ENCODE data around the gene SMIM44. TPM values are rescaled to one million over a fixed set of nuclear protein-coding genes. Genes with fewer than 3 reads are reported as not detected.

The SMIM44 gene
- total RNA-seq, 1 experiment from 2014 or later = not detected

- Mint-ChIP-seq H3K27me3 (ENCODE audit: low read depth) (peaks cover 9% of the 10 kb centered on the region), H3K9me3 (no peaks in the 10 kb centered on the region; a peak in 1 of 5 replicates), H3K4me3 (no peak overlapping the region), H3K4me1 (peaks cover 8 to 23% of the 10 kb centered on the region in 2 experiments), H3K27ac (no peak overlapping the region), H3K36me3 (ENCODE audit: insufficient read depth in 1 of 3, low read depth in 3 of 3) (no peaks in the 10 kb centered on the region; a peak in 2 of 7 replicates)
- H3K14ac ChIP-seq (ENCODE audit: insufficient read depth, low read length) = no peak overlapping the region; the same call in 1 of the 2 replicates
- no peak overlapping the region for H3K27ac ChIP-seq (ENCODE audit: insufficient read length, low read depth, low read length)
- H3K23me2 ChIP-seq (ENCODE audit: insufficient read length, low read depth, low read length, poor library complexity, severe bottlenecking) = peaks cover 4% of the 10 kb centered on the region
- no CpG with 5 or more reads among the region's 49 CpGs for WGBS (ENCODE audit: extremely low coverage, insufficient read length, low lambda C conversion rate)
- no peak for DNase-seq
- H2AFZ ChIP-seq (ENCODE audit: low read length) = no peak overlapping the region
- no peak overlapping the region for H2BK120ac ChIP-seq (ENCODE audit: low read depth, low read length, poor library complexity, severe bottlenecking)
- no peak overlapping the region for H4K91ac ChIP-seq (ENCODE audit: insufficient read length, low read depth, low read length)
- H3K56ac ChIP-seq (ENCODE audit: insufficient read length, low read depth, low read length) = no peak overlapping the region
- TF ChIP-seq, protein P1, sequence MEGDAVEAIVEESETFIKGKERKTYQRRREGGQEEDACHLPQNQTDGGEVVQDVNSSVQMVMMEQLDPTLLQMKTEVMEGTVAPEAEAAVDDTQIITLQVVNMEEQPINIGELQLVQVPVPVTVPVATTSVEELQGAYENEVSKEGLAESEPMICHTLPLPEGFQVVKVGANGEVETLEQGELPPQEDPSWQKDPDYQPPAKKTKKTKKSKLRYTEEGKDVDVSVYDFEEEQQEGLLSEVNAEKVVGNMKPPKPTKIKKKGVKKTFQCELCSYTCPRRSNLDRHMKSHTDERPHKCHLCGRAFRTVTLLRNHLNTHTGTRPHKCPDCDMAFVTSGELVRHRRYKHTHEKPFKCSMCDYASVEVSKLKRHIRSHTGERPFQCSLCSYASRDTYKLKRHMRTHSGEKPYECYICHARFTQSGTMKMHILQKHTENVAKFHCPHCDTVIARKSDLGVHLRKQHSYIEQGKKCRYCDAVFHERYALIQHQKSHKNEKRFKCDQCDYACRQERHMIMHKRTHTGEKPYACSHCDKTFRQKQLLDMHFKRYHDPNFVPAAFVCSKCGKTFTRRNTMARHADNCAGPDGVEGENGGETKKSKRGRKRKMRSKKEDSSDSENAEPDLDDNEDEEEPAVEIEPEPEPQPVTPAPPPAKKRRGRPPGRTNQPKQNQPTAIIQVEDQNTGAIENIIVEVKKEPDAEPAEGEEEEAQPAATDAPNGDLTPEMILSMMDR (conservative IDR thresholded peaks at IDR 0.05) = no peak
- H2BK15ac ChIP-seq (ENCODE audit: low read depth, low read length) = no peak overlapping the region
- H3K79me2 ChIP-seq (ENCODE audit: insufficient read depth, low read length) = no peaks in the 10 kb centered on the region
- no peak overlapping the region for H3K9ac ChIP-seq (ENCODE audit: extremely low read depth, insufficient read length, low read length)
- H2BK20ac ChIP-seq (ENCODE audit: low read depth, low read length, poor library complexity, severe bottlenecking) = no peak overlapping the region
- H4K20me1 ChIP-seq (ENCODE audit: control insufficient read depth, insufficient read depth, insufficient read length) = no peaks in the 10 kb centered on the region
- no peak overlapping the region for H3K18ac ChIP-seq (ENCODE audit: insufficient read length, low read depth, low read length)
- H3K79me1 ChIP-seq (ENCODE audit: insufficient read depth, low read depth, low read length, poor library complexity, severe bottlenecking) = no peaks in the 10 kb centered on the region
- no peak overlapping the region for H3K4ac ChIP-seq (ENCODE audit: low read depth, low read length)
- H2BK12ac ChIP-seq (ENCODE audit: insufficient read length, low read depth, low read length) = no peak overlapping the region
- no peak overlapping the region for H2BK5ac ChIP-seq (ENCODE audit: insufficient read length, low read length)
- no peak overlapping the region for H3T11ph ChIP-seq (ENCODE audit: low read length)
- no peaks in the 10 kb centered on the region for H3K27me3 ChIP-seq (ENCODE audit: insufficient read depth, low read length)
- no peak overlapping the region for H3K4me2 ChIP-seq (ENCODE audit: insufficient read depth, insufficient read length, low read length)
- H3K4me1 ChIP-seq (ENCODE audit: insufficient read depth, low read length) = no peaks in the 10 kb centered on the region
- no peak overlapping the region for H4K5ac ChIP-seq (ENCODE audit: insufficient read length, low read depth, low read length)
- no peak overlapping the region for H2AK5ac ChIP-seq (ENCODE audit: insufficient read length, low read length)
- no peak overlapping the region for H4K8ac ChIP-seq (replicated peaks; ENCODE audit: insufficient read length, low read depth, low read length)
- H3K9me3 ChIP-seq (ENCODE audit: control insufficient read depth, low read depth, low read length) = no peaks in the 10 kb centered on the region
- no peak overlapping the region for H3K23ac ChIP-seq (ENCODE audit: insufficient read length, low read depth, low read length)
Observed at GRCh38 chr19:3482507-3483225, 575 bp downstream of the SMIM44 start.
